ENCODE results near the gene UBE2F.
A peak's percentile ranks its signal among the peaks of the same experiment; 100 is the strongest.
"Not testable (repeated sequence)": the region's sequence is repeated elsewhere in the genome, so short reads cannot be mapped to it uniquely, and the experiment has no call there.

Gene UBE2F

DNA sequence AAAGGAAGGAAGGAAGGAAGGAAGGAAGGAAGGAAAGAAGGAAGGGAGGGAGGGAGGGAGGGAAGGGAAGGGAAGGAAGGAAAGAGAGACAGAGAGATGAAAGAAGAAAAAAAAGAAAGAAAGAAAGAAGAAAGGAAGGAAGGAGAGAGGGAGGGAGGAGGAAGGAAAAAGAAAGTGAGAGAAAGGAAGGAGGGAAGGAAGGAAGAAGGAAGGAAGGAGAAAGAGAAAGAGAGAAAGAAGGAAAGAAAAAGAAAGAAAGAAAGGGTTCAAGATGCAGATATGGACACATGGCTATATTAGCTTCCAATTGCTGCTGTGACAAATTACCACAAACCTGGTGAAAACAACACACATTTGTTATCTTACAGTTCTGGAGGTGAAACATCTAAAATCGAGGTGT lies 20.4 kb upstream of the UBE2F start:
- DNase-seq = no peak

GRCh38 chr2:237951354-237951753 lies 15.5 kb upstream of the UBE2F start:
- not testable (repeated sequence) for DNase-seq

DNA sequence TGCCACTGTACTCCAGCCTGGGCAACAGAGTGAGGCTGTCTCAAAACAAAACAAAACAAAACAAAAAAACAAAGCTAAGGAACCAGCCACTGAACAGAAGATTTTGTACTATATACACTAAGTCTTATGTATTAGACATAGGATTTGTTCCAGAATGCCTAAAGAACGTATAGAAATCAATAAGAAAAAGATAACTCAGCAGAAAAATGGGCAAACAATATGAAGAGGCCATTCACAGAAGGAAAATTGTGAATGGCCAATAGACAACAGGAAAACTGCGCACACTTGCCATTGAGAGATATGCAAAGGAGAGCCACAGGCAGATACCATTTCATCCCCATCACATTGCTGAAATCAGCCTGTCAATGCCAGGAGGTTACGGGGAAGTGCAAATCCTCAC lies 14.9 kb upstream of the UBE2F start:
- DNase-seq = no peak

DNA sequence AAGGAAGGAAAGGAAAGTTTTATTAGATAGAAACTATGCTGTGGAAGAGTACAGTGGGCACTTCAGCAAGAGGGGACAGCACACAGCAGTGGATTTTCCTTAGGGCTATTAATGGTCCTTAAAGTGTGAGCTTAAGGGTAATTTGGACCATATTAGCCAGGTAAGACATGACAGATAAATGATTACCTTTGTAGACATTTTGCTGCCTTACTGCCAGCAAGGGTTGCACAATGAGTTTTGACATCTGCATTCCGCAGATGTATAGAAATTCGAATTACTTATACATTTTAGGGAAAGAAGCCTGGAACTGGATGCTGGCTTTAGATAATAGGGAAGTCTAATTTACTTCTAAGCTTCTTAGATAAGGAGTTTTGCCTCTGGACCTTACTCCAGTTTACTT lies 14.0 kb upstream of the UBE2F start:
- no peak for DNase-seq

- DNase-seq = no peak
Measured at GRCh38 chr2:237955640-237956401, 11.0 kb upstream of the UBE2F start.

DNA sequence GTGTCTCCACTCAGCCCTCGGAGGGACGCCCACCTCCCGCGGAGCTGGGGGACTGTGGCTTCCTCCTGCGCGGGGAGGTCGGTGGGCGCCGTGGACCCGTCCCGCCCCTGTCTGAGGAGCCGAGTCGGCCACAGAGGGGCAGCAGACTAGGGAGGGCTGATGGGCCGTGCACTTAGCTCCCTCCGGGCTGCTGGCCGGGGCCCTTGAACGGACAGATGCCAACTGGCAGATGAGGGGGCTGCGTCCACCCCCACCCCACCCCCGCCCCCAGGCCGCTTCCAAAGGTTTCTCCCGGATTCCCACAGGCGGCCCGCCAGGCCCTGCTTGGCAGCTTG lies 10.4 kb upstream of the UBE2F start:
- DNase-seq = no peak

- no peak for DNase-seq
Measured at GRCh38 chr2:237961637-237962036, 5.2 kb upstream of the UBE2F start.

- no peak for DNase-seq
Measured at GRCh38 chr2:237962432-237963084, 4.3 kb upstream of the UBE2F start.

- DNase-seq = not testable (repeated sequence)
Measured at GRCh38 chr2:237963490-237963991, 3.3 kb upstream of the UBE2F start.

GRCh38 chr2:237964194-237964577 lies 2.6 kb upstream of the UBE2F start:
- DNase-seq = no peak

- no peak for DNase-seq
Measured at GRCh38 chr2:237964578-237965404, 2.0 kb upstream of the UBE2F start.

- not testable (repeated sequence) for DNase-seq
Measured at GRCh38 chr2:237965844-237966243, 970 bp upstream of the UBE2F start.

GRCh38 chr2:237966250-237966564 lies 607 bp upstream of the UBE2F start:
- no peak for DNase-seq

DNA sequence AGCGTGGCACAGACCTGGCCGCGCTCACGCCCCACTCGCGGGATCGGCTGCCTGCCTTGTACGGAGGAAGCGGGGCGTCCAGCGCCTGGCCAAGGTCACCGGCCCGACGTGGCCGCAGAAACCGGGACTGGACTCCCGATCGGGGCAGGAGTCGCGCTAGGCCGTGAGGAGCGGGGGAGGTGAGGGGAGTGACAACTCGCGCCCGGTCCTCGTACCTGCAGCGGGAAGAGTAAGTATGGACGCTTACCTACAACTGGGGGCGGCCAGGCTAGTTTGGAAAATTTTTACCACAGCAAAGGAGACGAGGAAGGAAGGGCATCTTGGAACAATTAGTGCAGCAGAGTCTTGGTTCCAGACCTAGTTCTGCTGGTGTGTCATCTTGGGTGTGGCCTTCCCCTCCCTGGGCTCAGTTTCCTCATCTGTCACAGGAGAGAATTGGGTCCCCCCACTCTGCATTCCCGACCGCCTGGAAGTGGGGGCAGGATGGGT lies 693 bp downstream of the UBE2F start:
- no peak for DNase-seq

DNA sequence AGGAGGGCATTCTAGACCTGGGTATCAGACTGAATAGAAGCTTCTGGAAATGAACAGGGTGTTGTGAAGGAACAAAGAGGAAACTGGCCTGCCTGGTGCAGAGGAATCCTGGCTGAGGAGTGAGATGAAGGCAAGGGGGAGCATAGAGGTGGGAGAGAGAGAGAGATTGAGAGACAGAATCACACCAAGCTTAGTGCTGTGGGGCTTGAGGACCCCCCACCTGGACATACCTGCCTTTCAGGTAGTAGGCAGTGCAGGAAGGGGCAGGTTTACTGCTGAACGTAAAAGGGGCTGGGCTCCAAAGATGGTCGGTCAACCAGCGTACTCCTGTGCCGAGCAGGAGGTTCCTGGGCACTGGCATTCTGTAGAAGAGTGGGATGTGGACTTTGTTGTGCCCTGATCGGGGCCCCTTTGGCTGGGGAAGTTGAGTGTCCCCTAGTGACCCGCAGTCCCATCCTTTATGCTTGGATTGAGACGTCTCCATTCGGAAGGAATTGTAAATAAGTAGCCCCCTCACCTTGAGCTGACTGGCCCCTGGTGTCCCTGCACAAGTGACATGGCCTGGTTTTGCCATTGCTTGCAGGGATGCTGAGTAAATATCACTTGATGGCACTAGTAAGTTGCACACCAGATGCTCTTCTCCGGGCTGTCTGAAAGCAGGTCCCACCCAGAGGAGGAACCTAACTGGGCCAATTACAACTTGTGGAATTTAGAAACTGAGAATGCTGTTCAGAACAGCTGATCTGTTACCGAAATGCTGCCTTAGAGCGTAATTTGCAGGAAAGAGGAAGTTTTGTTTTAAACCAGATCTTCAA lies 1.4 kb downstream of the UBE2F start:
- peak; percentile 11 for DNase-seq

DNA sequence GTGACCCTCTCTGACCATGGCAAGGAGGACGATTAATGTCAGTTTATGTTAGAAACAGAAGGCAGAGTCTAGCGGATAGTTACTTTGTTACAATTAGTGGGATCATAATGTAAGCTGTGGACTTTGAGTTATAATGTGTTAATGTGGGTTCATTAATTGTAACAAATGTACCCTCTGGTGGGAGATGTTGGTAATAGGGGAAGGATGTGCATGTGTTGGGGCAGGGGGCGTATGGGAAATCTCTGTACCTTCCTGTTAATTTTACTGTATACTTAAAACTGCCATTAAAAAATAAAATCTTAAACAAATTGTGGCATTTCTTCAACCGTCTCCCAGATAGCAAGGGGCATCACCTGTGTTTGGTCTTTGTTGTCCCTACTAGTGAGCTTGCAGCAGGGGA lies 4.8 kb downstream of the UBE2F start:
- no peak for DNase-seq

DNA sequence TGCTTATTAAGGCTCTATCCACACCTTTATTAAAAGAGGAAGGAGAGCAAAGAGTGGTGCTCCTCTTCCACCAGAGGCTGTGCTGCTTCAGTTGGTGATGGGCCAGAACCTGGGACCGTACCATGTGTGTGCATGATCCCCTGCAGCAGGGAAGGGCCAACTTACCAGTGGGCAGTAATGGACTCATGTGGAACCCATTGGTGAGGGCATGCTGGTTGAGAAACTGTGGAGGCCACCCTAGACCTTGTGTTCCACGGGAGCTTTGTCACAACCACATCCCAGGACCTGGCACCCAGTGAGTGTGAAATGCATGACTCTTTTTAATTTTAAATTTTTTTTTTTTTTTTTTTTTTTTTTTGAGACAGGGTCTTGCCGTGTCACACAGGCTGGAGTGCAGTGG lies 5.4 kb downstream of the UBE2F start:
- DNase-seq = no peak

- no peak for DNase-seq
Measured at GRCh38 chr2:237972936-237973335, 6.1 kb downstream of the UBE2F start.

- DNase-seq = no peak
Measured at GRCh38 chr2:237977380-237977779, 10.6 kb downstream of the UBE2F start.

- no peak for DNase-seq
Measured at GRCh38 chr2:237978058-237978712, 11.4 kb downstream of the UBE2F start.

DNA sequence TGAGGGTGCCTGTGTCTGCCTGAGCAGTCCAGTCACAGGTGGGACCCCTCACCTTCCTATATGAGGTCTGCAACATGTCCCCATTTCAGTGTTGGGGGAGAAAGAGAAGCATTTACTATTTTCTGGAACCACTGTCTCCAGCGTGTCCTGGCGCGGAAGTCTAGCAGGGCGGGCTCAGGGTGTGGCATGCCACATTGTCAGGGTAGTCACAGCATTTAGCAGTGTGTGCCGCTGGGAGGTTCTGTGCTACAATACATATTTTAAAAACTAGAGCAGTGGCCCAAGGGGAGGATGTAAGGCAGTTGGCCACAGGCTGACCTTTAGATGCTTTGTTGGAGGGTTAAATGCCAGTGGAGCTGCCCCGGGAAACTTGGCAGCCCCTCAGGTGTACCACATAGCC lies 12.5 kb downstream of the UBE2F start:
- no peak for DNase-seq

- no peak for DNase-seq
Measured at GRCh38 chr2:237980087-237980486, 13.3 kb downstream of the UBE2F start.

Measured in T-helper 9 cell (primary cell).